MCF 10A (cell line): Measurements from ENCODE around the gene WHAMM. TPM values are rescaled to one million over a fixed set of nuclear protein-coding genes. Genes with fewer than 3 reads are reported as not detected.

Experiments used
- Bru-seq: library from RNA; stranded (reverse); fragments of 400-500 nt; gene quantifications from one replicate; lab custom pipeline; 2021; lab: Mats Ljungman, UMichigan
- BruChase-seq, 2 experiments: library from RNA; stranded (reverse); fragments of 400-500 nt; gene quantifications; one replicate each; lab custom pipeline; 2021; lab: Mats Ljungman, UMichigan
- BruUV-seq: library from RNA; stranded (reverse); fragments of 400-500 nt; replicated peaks from 2 replicates; lab custom pipeline; 2021; lab: Mats Ljungman, UMichigan
- CTCF ChIA-PET: fragments of 300-600 bp; sonication (Branson Sonifier 250); formaldehyde crosslinking; extraction: SDS; loops from one replicate; lab custom pipeline; 2021; ENCODE audit warnings: antibody characterized with exemption, inconsistent platforms; lab: Yijun Ruan, JAX
- POLR2A ChIA-PET: fragments of 300-600, 350-650 bp; sonication (Branson Sonifier 250); formaldehyde crosslinking; extraction: SDS; loops from one replicate; lab custom pipeline; 2020; ENCODE audit warnings: antibody characterized with exemption, inconsistent platforms; lab: Yijun Ruan, JAX
- DNase-seq: peaks from one replicate; pipeline ENCODE4 v3.0.0-alpha.2; 2018; ENCODE audit not compliant: unreplicated experiment
- H3K27ac Mint-ChIP-seq: one replicate; pipeline ENCODE4 v1.8.0; 2022; ENCODE audit warnings: mild to moderate bottlenecking, low read depth, mixed read lengths; ENCODE audit not compliant: unreplicated experiment
- H3K27me3 Mint-ChIP-seq: one replicate; pipeline ENCODE4 v1.8.0; 2022; ENCODE audit warnings: mixed read lengths; ENCODE audit not compliant: insufficient read depth, unreplicated experiment
- H3K36me3 Mint-ChIP-seq: one replicate; pipeline ENCODE4 v1.8.0; 2022; ENCODE audit warnings: mild to moderate bottlenecking, moderate library complexity, mixed read lengths; ENCODE audit not compliant: insufficient read depth, unreplicated experiment
- H3K4me1 Mint-ChIP-seq: one replicate; pipeline ENCODE4 v1.8.0; 2022; ENCODE audit warnings: mixed read lengths; ENCODE audit not compliant: insufficient read depth, unreplicated experiment
- H3K4me3 Mint-ChIP-seq: one replicate; pipeline ENCODE4 v1.8.0; 2022; ENCODE audit warnings: mild to moderate bottlenecking, moderate library complexity, mixed read lengths; ENCODE audit not compliant: unreplicated experiment
- H3K9me3 Mint-ChIP-seq: one replicate; pipeline ENCODE4 v1.8.0; 2022; ENCODE audit warnings: mixed read lengths; ENCODE audit not compliant: unreplicated experiment
- CTCF ChIP-seq: fragments of 200-600 bp; IDR thresholded peaks from one replicate; pipeline ENCODE4 v1.8.0; 2022; ENCODE audit warnings: antibody characterized with exemption, mild to moderate bottlenecking; ENCODE audit not compliant: unreplicated experiment
- intact Hi-C: fragments of 100-400 bp; cut with micrococcal nuclease; formaldehyde crosslinking; loops from 2 replicates; pipeline ENCODE4 v1.14.1; 2022
- long read RNA-seq: library from polyadenylated mRNA; stranded (forward); transcript quantifications from one replicate; pipeline ENCODE4 v2.0.0, GENCODE V29; 2022
- total RNA-seq: library from RNA; stranded (reverse); gene quantifications from 2 replicates; pipeline ENCODE4 v1.2.3, GENCODE V29; 2022

Gene WHAMM
- total RNA-seq (8.2 and 10.1 TPM in 2 replicates), Bru-seq, nascent RNA (percentile 88 among the genes with signal in this experiment), BruChase-seq, experiment 1, labeled RNA remaining after a 6-hour chase (percentile 75 among the genes with signal in this experiment), BruChase-seq, experiment 2, labeled RNA remaining after a 2-hour chase (percentile 79 among the genes with signal in this experiment)
- long read RNA-seq, full-length matches to known transcripts = 5 of 14 reads
- long read RNA-seq, partial matches to known transcripts = 3 of 14 reads
- long read RNA-seq, other reads (novel, unspliced or antisense) = 6 of 14 reads

- H3K4me3 Mint-ChIP-seq = peak within 1 kb of the TSS; percentile 84
- H3K27me3 Mint-ChIP-seq = no peaks in the 10 kb centered on the region
- H3K4me1 Mint-ChIP-seq = peaks cover 22% of the 10 kb centered on the region
- no peak for TF ChIP-seq CTCF
- intact Hi-C loops = loop anchor here (2.0 to 10.0 kb wide), 3 partner anchors 59 to 267 kb away; partner anchors contain the start of genes AP3B2 and RPS17
- CTCF ChIA-PET = interaction anchor here (0.7 to 1.9 kb wide), 3 partner anchors 39 to 256 kb away, joined by 3 to 7 read pairs (median 5); no protein-coding TSS in a partner anchor
- H3K9me3 Mint-ChIP-seq = no peaks in the 10 kb centered on the region
- BruUV-seq = no TSS peak
- peak within 1 kb of the TSS; percentile 84 for H3K27ac Mint-ChIP-seq
- peak; percentile 100 for DNase-seq
- H3K36me3 Mint-ChIP-seq = peaks cover 20% of the 10 kb centered on the region
- POLR2A ChIA-PET = interaction anchor here (0.5 to 8.4 kb wide), 21 partner anchors 9 to 630 kb away, joined by 3 to 182 read pairs (median 7); partner anchors contain the start of genes AP3B2, BTBD1, C15orf40 and RAMAC
Measured at GRCh38 chr15:82809308-82810060, at the start of gene WHAMM. Gene WHAMM (plus strand): TSS chr15:82809628. CDS start chr15:82809727, 99 bp downstream.

GRCh38 chr15:82763361-82764116, 45.9 kb upstream of the WHAMM start:
- Mint-ChIP-seq H3K27ac (no peak overlapping the region), H3K9me3 (no peaks in the 10 kb centered on the region), H3K4me3 (no peak overlapping the region), H3K27me3 (no peaks in the 10 kb centered on the region), H3K4me1 (peaks cover 5% of the 10 kb centered on the region), H3K36me3 (peaks cover 10% of the 10 kb centered on the region)
- ChIA-PET POLR2A (interaction anchor here (1.0 kb wide), 2 partner anchors 12 to 13 kb away, joined by 3 to 7 read pairs; no protein-coding TSS in a partner anchor), CTCF (no interaction called here)
- no peak for DNase-seq
- no TSS peak for BruUV-seq
- no peak for TF ChIP-seq CTCF
- intact Hi-C loops = no loop called here

- DNase-seq = no peak
- no peak overlapping the region for H3K4me3 Mint-ChIP-seq
- H3K4me1 Mint-ChIP-seq = peaks cover 6% of the 10 kb centered on the region
- ChIA-PET CTCF (interaction anchor here (0.5 kb wide), 1 partner anchor 457 kb away, joined by 3 read pairs; no protein-coding TSS in a partner anchor), POLR2A (no interaction called here)
- intact Hi-C loops = no loop called here
- no peaks in the 10 kb centered on the region for H3K9me3 Mint-ChIP-seq
- peaks cover 10% of the 10 kb centered on the region for H3K36me3 Mint-ChIP-seq
- no TSS peak for BruUV-seq
- H3K27ac Mint-ChIP-seq = no peak overlapping the region
- no peaks in the 10 kb centered on the region for H3K27me3 Mint-ChIP-seq
- TF ChIP-seq CTCF = no peak
Measured at GRCh38 chr15:82764117-82764490, 45.3 kb upstream of the WHAMM start.
